Loucy (cell line): ENCODE data around the gene SEC22C.

ENCODE experiments used
- H2AFZ ChIP-seq: fragments of 200-600 bp; sonication (generic); 2 replicates; pipeline ENCODE4 v1.6.0; 2016; ENCODE audit warnings: antibody characterized with exemption, mild to moderate bottlenecking, low read length, moderate library complexity
- H3F3A ChIP-seq: fragments of 200-600 bp; 2 replicates; pipeline ENCODE4 v1.6.0; 2016; ENCODE audit warnings: antibody characterized with exemption, low read depth, mild to moderate bottlenecking
- H3K27me3 ChIP-seq: fragments of 200-600 bp; sonication (generic); 2 replicates; pipeline ENCODE4 v1.6.1; 2014; ENCODE audit warnings: low read length, mild to moderate bottlenecking; ENCODE audit not compliant: insufficient read depth, poor library complexity, severe bottlenecking
- H3K36me3 ChIP-seq: fragments of 200-600 bp; sonication (generic); 2 replicates; pipeline ENCODE4 v1.6.1; 2016; ENCODE audit warnings: low read length; ENCODE audit not compliant: insufficient read depth
- H3K4me1 ChIP-seq: fragments of 200-600 bp; sonication (generic); 2 replicates; pipeline ENCODE4 v1.5.1; 2014; ENCODE audit warnings: low read length, mild to moderate bottlenecking; ENCODE audit not compliant: insufficient read depth, poor library complexity, severe bottlenecking
- H3K4me2 ChIP-seq: fragments of 200-600 bp; sonication (generic); 2 replicates; pipeline ENCODE4 v1.6.0; 2014; ENCODE audit warnings: antibody characterized with exemption, low read length, low read depth, mild to moderate bottlenecking; ENCODE audit not compliant: poor library complexity, severe bottlenecking
- H3K4me3 ChIP-seq: fragments of 200-600 bp; sonication (generic); 2 replicates; pipeline ENCODE4 v1.5.1; 2014; ENCODE audit warnings: low read length, mild to moderate bottlenecking, mixed read lengths; ENCODE audit not compliant: poor library complexity, severe bottlenecking
- H3K79me2 ChIP-seq: fragments of 200-600 bp; sonication (generic); 2 replicates; pipeline ENCODE4 v1.6.1; 2014; ENCODE audit warnings: low read length; ENCODE audit not compliant: insufficient read depth
- H3K9ac ChIP-seq: fragments of 200-600 bp; sonication (generic); 2 replicates; pipeline ENCODE4 v1.6.0; 2014; ENCODE audit warnings: mild to moderate bottlenecking, low read depth, low read length, moderate library complexity; ENCODE audit not compliant: poor library complexity, severe bottlenecking
- H3K9me2 ChIP-seq: fragments of 200-600 bp; sonication (generic); replicated peaks from 2 replicates; pipeline ENCODE4 v1.6.1; 2016; ENCODE audit warnings: low read depth, low read length, mixed read lengths
- H3K9me3 ChIP-seq: fragments of 200-600 bp; sonication (generic); 2 replicates; pipeline ENCODE4 v1.6.1; 2014; ENCODE audit warnings: mild to moderate bottlenecking, antibody characterized with exemption, low read length, low read depth; ENCODE audit not compliant: insufficient read depth
- H4K20me1 ChIP-seq: fragments of 200-600 bp; sonication (generic); 2 replicates; pipeline ENCODE4 v1.6.0; 2014; ENCODE audit warnings: antibody characterized with exemption, low read length, mild to moderate bottlenecking; ENCODE audit not compliant: insufficient read depth, poor library complexity, severe bottlenecking
- CTCF ChIP-seq: fragments of 200-600 bp; sonication (generic); conservative IDR thresholded peaks from 2 replicates; pipeline ENCODE4 v1.5.1; 2014; ENCODE audit warnings: mild to moderate bottlenecking, antibody characterized with exemption, low read length
- EZH2phosphoT487 ChIP-seq: fragments of 200-600 bp; IDR thresholded peaks from 2 replicates; pipeline ENCODE4 v1.6.1; 2018; ENCODE audit warnings: antibody characterized with exemption, mild to moderate bottlenecking, moderate library complexity, borderline replicate concordance

SEC22C gene

DNA sequence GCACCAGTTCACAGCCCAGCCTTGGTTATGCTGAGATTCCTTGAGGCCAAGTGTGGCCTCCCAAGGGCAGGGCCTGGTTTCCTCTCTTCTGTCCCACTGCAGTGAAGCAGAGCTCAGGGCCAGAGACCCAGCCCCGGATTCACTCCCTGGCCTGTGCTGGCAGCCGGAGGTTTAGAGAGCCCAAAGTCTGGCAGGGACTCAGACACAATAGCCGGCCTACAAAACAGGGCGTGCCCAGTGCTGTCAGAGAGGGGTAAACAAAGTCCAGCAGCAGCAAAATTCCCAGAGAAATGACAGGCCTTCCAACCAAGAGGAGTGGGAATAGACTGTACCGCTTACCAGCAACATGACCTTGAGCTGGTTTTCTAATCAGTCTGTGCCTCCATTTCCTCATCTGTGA is 65.3 kb downstream of the SEC22C start:
- Histone ChIP-seq H3K4me1 (peaks cover 10% of the 10 kb centered on the region), H3K9me2 (no peaks in the 10 kb centered on the region), H3K36me3 (no peaks in the 10 kb centered on the region), H2AFZ (no peak overlapping the region), H3K9ac (no peak overlapping the region), H3F3A (no peaks in the 10 kb centered on the region), H3K4me2 (no peak overlapping the region), H3K27me3 (no peaks in the 10 kb centered on the region), H3K4me3 (no peak overlapping the region), H4K20me1 (no peaks in the 10 kb centered on the region), H3K79me2 (no peaks in the 10 kb centered on the region), H3K9me3 (no peaks in the 10 kb centered on the region)
- TF ChIP-seq EZH2phosphoT487 (no peak), CTCF (no peak)

GRCh38 chr3:42515976-42516375 is 65.8 kb downstream of the SEC22C start:
- H3K4me3 ChIP-seq = no peak overlapping the region
- no peaks in the 10 kb centered on the region for H3K9me3 ChIP-seq
- H3F3A ChIP-seq = no peaks in the 10 kb centered on the region
- H2AFZ ChIP-seq = no peak overlapping the region
- H3K4me2 ChIP-seq = no peak overlapping the region
- no peak overlapping the region for H3K9ac ChIP-seq
- no peaks in the 10 kb centered on the region for H3K79me2 ChIP-seq
- no peak for TF ChIP-seq CTCF
- TF ChIP-seq EZH2phosphoT487 = no peak
- no peaks in the 10 kb centered on the region for H3K27me3 ChIP-seq
- H3K4me1 ChIP-seq = peaks cover 10% of the 10 kb centered on the region
- H4K20me1 ChIP-seq = no peaks in the 10 kb centered on the region
- H3K9me2 ChIP-seq = no peaks in the 10 kb centered on the region
- no peaks in the 10 kb centered on the region for H3K36me3 ChIP-seq

GRCh38 chr3:42515391-42515916 is 66.3 kb downstream of the SEC22C start:
- Histone ChIP-seq H3K9me2 (no peaks in the 10 kb centered on the region), H3K79me2 (no peaks in the 10 kb centered on the region), H4K20me1 (no peaks in the 10 kb centered on the region), H3F3A (no peaks in the 10 kb centered on the region), H2AFZ (no peak overlapping the region), H3K9me3 (no peaks in the 10 kb centered on the region), H3K4me3 (no peak overlapping the region), H3K9ac (no peak overlapping the region), H3K4me1 (peaks cover 10% of the 10 kb centered on the region), H3K27me3 (no peaks in the 10 kb centered on the region), H3K36me3 (no peaks in the 10 kb centered on the region), H3K4me2 (no peak overlapping the region)
- no peak for TF ChIP-seq CTCF
- no peak for TF ChIP-seq EZH2phosphoT487
